ENCODE results near the gene NECTIN1.
A peak's percentile ranks its signal among the peaks of the same experiment; 100 is the strongest.

Gene NECTIN1

GRCh38 chr11:119772076-119772475 lies 43.1 kb upstream of the NECTIN1 start:
- no peaks in the 10 kb centered on the region for H3K27me3 ChIP-seq (ENCODE audit: insufficient read depth, poor library complexity, severe bottlenecking)

GRCh38 chr11:119771172-119771770 lies 42.3 kb upstream of the NECTIN1 start:
- Histone ChIP-seq H3K27me3 (ENCODE audit: insufficient read depth, poor library complexity, severe bottlenecking) (no peaks in the 10 kb centered on the region), H3K27ac (replicated peaks) (no peak overlapping the region), H3K4me3 (replicated peaks; ENCODE audit: insufficient read depth, low read length) (no peak overlapping the region)
- TF ChIP-seq SPI1 (IDR thresholded peaks at IDR 0.05; ENCODE audit: borderline replicate concordance, low read depth) (peak; percentile 38; the same call in 1 of the 2 replicates), GABPA (IDR thresholded peaks at IDR 0.05; ENCODE audit: low read depth) (no peak), REST (IDR thresholded peaks at IDR 0.05; ENCODE audit: insufficient replicate concordance, low read depth) (no peak)
- DNase-seq (ENCODE audit: low read depth in 1 of 2, low spot score in 1 of 2) = no peak

More at GRCh38 chr11:119772076-119772475, 43.1 kb upstream of the NECTIN1 start:
- no peak overlapping the region for H3K4me3 ChIP-seq (replicated peaks; ENCODE audit: insufficient read depth, low read length)
- no peak for DNase-seq (ENCODE audit: low read depth in 1 of 2, low spot score in 1 of 2)
- no peak for TF ChIP-seq GABPA (IDR thresholded peaks at IDR 0.05; ENCODE audit: low read depth)
- no peak for TF ChIP-seq CTCF (IDR thresholded peaks at IDR 0.05; ENCODE audit: insufficient read depth, low read length)
- TF ChIP-seq POLR2AphosphoS5 (IDR thresholded peaks at IDR 0.05; ENCODE audit: low read depth) = no peak
- TF ChIP-seq SPI1 (IDR thresholded peaks at IDR 0.05; ENCODE audit: borderline replicate concordance, low read depth) = no peak
- TF ChIP-seq REST (IDR thresholded peaks at IDR 0.05; ENCODE audit: insufficient replicate concordance, low read depth) = no peak
- no peak overlapping the region for H3K27ac ChIP-seq (replicated peaks)

GRCh38 chr11:119765628-119766027 lies 36.6 kb upstream of the NECTIN1 start:
- DNase-seq (ENCODE audit: low read depth in 1 of 2, low spot score in 1 of 2) = no peak
- no peak overlapping the region for H3K27ac ChIP-seq (replicated peaks)
- H3K27me3 ChIP-seq (ENCODE audit: insufficient read depth, poor library complexity, severe bottlenecking) = no peaks in the 10 kb centered on the region
- TF ChIP-seq GABPA (IDR thresholded peaks at IDR 0.05; ENCODE audit: low read depth) (no peak), POLR2AphosphoS5 (IDR thresholded peaks at IDR 0.05; ENCODE audit: low read depth) (no peak), CTCF (IDR thresholded peaks at IDR 0.05; ENCODE audit: insufficient read depth, low read length) (no peak), REST (IDR thresholded peaks at IDR 0.05; ENCODE audit: insufficient replicate concordance, low read depth) (no peak), SPI1 (IDR thresholded peaks at IDR 0.05; ENCODE audit: borderline replicate concordance, low read depth) (no peak)
- no peak overlapping the region for H3K4me3 ChIP-seq (replicated peaks; ENCODE audit: insufficient read depth, low read length)
